Spleen (tissue), 11 donors: ENCODE data around the gene TADA2B. TPM values are rescaled to one million over a fixed set of nuclear protein-coding genes. Genes with fewer than 3 reads are reported as not detected.

Source experiments
- DNase-seq: peaks from one replicate; pipeline ENCODE4 v3.0.0-alpha.2; 2020
- H3K27ac ChIP-seq, 8 donors: fragments of 200-600 bp; sonication (generic) in 7 of 8; 1 replicate in 4 of 8; 2 replicates in 4 of 8; pipeline versions ENCODE4 v1.5.0 to v1.8.0; 2016 to 2021; ENCODE audit warnings: inconsistent platforms in 4 of 8, mild to moderate bottlenecking in 4 of 8, moderate library complexity in 1 of 8
- H3K27me3 ChIP-seq, 7 donors: fragments of 200-600 bp; sonication (generic) in 6 of 7; replicated peaks in 1 of 7; 1 replicate in 4 of 7; 2 replicates in 3 of 7; pipeline versions ENCODE4 v1.5.0 to v1.8.0; 2016 to 2021; ENCODE audit warnings: inconsistent platforms in 3 of 7, mild to moderate bottlenecking in 1 of 7
- H3K36me3 ChIP-seq, 6 donors: fragments of 200-600 bp; sonication (generic) in 5 of 6; 1 replicate in 4 of 6; 2 replicates in 2 of 6; pipeline versions ENCODE4 v1.5.0 to v1.8.0; 2016 to 2021; ENCODE audit warnings: inconsistent platforms in 2 of 6
- H3K4me1 ChIP-seq, 6 donors: fragments of 200-600 bp; sonication (generic) in 5 of 6; 1 replicate in 3 of 6; 2 replicates in 3 of 6; pipeline versions ENCODE4 v1.5.0 to v1.8.0; 2016 to 2021; ENCODE audit warnings: inconsistent platforms in 3 of 6
- H3K4me3 ChIP-seq, 8 donors: fragments of 200-600 bp; sonication (generic) in 7 of 8; 1 replicate in 4 of 8; 2 replicates in 4 of 8; pipeline versions ENCODE4 v1.5.0 to v1.8.0; 2016 to 2021; ENCODE audit warnings: inconsistent platforms in 4 of 8, mild to moderate bottlenecking in 4 of 8, moderate library complexity in 2 of 8
- H3K9me3 ChIP-seq, 8 donors: fragments of 200-600 bp; sonication (generic) in 7 of 8; 1 replicate in 4 of 8; 2 replicates in 4 of 8; pipeline versions ENCODE4 v1.5.0 to v1.8.0; 2016 to 2021; ENCODE audit warnings: inconsistent platforms in 4 of 8
- POLR2A ChIP-seq, 3 donors: fragments of 450-650 bp; IDR thresholded peaks; one replicate each; pipeline ENCODE4 v1.5.1; 2017; ENCODE audit warnings: antibody characterized with exemption in 3 of 3, mild to moderate bottlenecking in 1 of 3
- POLR2AphosphoS5 ChIP-seq, 3 donors: sonication (generic); formaldehyde crosslinking; IDR thresholded peaks; one replicate each; pipeline ENCODE4 v1.5.1; 2017; ENCODE audit warnings: antibody characterized with exemption in 3 of 3
- WGBS, 5 donors: extraction: QIAGEN DNeasy Blood & Tissue Kit in 3 of 5; methylation state at CpG; one replicate each; pipeline versions ENCODE4 v1.1.5 to v1.1.7; 2013 to 2018; 5-methylcytosine and 5-hydroxymethylcytosine counted together
- intact Hi-C: fragments of 100-400 bp; cut with DNase I; formaldehyde crosslinking; loops from one replicate; pipeline ENCODE4 v1.15.0; 2023; ENCODE audit warnings: low total_unique reads
- polyA plus RNA-seq, 3 donors: library from polyadenylated mRNA; stranded (reverse); fragments of 200-250 nt; gene quantifications; one replicate each; pipeline ENCODE4 v1.2.1, GENCODE V29; 2013
- total RNA-seq, 7 donors: library from RNA; depleted of rRNA in 3 of 7; stranded (reverse); fragments of >200 nt in 3 of 7; fragmentation: NEBNext Ultra II Directional in 4 of 7; extraction: Animal tissue kit (Norgen Biotek cat#: 25700) in 4 of 7; gene quantifications; one replicate each; pipeline versions ENCODE4 v1.1.0 to v1.2.1, GENCODE V29; 2016 to 2021
- TF ChIP-seq, protein P1 (sequence below), 11 experiments: fragments of 200-600 bp in 7 of 11; fragments of 450-650 bp in 4 of 11; sonication (generic) in 4 of 11; IDR thresholded peaks in 8 of 11; conservative IDR thresholded peaks in 3 of 11; 1 replicate in 7 of 11; 2 replicates in 4 of 11; pipeline versions ENCODE4 v1.4.0 to v1.8.0; 2016 to 2021; ENCODE audit warnings: antibody characterized with exemption in 11 of 11, inconsistent platforms in 4 of 11, mild to moderate bottlenecking in 1 of 11
- donor health status: healthy with polysubstance abuse.
- donor health status: DM: no; HTN: no; CAD: no; lungs with moderate emphysema.
- donor health status: DM: no; HTN: no; CAD: no.
- donor health status: Bipolar disorder and iron deficiency.
- donor health status: healthy.
- donor health status: DM: no; HTN: no; CAD: no.
- donor health status: DM: yes; HTN: yes; CAD: no.

The TADA2B gene
- total and polyA plus RNA-seq, 10 donors = 9.9 to 32.2 (median 25.8) TPM

DNA sequence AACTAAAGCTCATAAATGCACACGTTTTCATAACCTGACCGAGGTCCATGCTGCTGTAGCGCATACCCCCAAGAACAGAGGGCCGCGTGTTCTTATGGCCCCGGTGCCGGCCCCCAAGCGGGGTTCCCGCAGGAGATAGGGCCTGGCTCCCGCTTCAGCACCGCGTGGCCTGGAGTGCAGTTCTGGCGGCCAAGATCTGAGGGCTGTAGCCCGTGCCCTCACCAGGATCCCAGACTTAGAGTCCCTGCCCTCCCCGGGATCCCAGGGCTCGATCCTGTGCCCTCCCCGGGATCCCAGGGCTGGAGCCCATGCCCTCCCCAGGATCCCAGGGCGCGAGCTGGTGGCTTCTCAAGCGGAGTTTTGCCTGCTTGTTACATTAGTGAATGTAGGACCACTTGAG lies 25.7 kb downstream of the TADA2B start:
- H3K27ac ChIP-seq = peak overlapping the region; percentile 90 to 99 (median 94)
- H3K36me3 ChIP-seq = peaks cover 0 to 19% (median 10%) of the 10 kb centered on the region in 6 donors
- H3K9me3 ChIP-seq = no peaks in the 10 kb centered on the region
- TF ChIP-seq, protein P1, sequence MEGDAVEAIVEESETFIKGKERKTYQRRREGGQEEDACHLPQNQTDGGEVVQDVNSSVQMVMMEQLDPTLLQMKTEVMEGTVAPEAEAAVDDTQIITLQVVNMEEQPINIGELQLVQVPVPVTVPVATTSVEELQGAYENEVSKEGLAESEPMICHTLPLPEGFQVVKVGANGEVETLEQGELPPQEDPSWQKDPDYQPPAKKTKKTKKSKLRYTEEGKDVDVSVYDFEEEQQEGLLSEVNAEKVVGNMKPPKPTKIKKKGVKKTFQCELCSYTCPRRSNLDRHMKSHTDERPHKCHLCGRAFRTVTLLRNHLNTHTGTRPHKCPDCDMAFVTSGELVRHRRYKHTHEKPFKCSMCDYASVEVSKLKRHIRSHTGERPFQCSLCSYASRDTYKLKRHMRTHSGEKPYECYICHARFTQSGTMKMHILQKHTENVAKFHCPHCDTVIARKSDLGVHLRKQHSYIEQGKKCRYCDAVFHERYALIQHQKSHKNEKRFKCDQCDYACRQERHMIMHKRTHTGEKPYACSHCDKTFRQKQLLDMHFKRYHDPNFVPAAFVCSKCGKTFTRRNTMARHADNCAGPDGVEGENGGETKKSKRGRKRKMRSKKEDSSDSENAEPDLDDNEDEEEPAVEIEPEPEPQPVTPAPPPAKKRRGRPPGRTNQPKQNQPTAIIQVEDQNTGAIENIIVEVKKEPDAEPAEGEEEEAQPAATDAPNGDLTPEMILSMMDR (IDR thresholded peaks at IDR 0.05 in 8 of 11, conservative IDR thresholded peaks at IDR 0.05 in 3 of 11) = no peak
- TF ChIP-seq POLR2A (IDR thresholded peaks at IDR 0.05) = no peak
- TF ChIP-seq POLR2AphosphoS5 (IDR thresholded peaks at IDR 0.05) = no peak
- intact Hi-C loops = no loop called here
- peaks cover 24 to 64% (median 52%) of the 10 kb centered on the region in 6 donors for H3K4me1 ChIP-seq
- peaks cover 0 to 9% (median 0%) of the 10 kb centered on the region in 7 donors for H3K27me3 ChIP-seq
- H3K4me3 ChIP-seq = peak overlapping the region in 7 of 8 donors; percentile 75 to 99 (median 97)
- peak; percentile 87 for DNase-seq
- WGBS, 5 donors = 10 to 18% (median 13%) methylated on average over 12 to 20 of the region's 20 CpGs

DNA sequence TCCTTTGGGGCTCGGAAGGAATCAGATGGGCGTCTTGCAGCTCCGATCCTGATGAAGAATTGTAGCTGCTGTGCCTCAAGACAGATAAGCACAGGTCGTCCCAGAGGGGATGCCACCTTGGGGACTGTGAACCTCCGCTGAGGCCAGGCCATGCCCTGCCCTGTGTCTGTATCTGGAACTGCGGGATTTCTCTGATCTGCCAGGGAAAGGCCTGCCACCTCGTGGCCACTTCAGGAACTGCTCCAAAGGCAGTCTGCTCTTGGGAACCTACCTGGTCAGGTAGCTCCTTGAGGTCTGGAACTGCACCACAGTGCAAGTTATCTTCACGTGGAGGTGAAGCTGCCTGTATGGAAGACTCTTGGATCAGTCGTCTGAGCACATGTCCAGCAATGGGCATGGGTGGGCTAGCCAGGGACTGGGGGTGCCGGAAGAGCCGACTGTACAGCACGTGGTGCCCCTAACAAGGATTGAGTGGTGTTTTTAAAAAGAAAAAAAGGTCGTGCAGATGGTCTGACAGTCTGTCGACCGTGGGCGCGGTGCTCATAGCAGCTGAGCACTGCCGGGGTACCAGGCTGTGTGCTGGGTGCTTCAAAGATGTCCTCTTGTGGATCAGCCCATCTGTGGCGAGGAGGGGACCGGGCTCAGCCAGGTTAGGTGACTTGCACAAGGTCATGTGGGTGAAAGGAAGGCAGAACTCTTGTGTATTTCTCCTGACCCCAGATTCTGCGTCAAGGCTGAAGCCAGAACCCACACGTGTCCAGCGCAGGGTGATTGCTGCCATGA lies 27.7 kb downstream of the TADA2B start:
- H3K9me3 ChIP-seq = no peaks in the 10 kb centered on the region
- no peak overlapping the region for H3K27ac ChIP-seq
- TF ChIP-seq, protein P1 (IDR thresholded peaks at IDR 0.05 in 8 of 11, conservative IDR thresholded peaks at IDR 0.05 in 3 of 11) = peak; percentile 98 to 99 (median 99)
- TF ChIP-seq POLR2A (IDR thresholded peaks at IDR 0.05) (no peak), POLR2AphosphoS5 (IDR thresholded peaks at IDR 0.05) (peak in 2 of 3 donors; percentile 57 to 72)
- 38 to 46% (median 40%) methylated on average over 21 to 23 of the region's 23 CpGs for WGBS, 5 donors
- H3K36me3 ChIP-seq = peaks cover 0 to 3% (median 0%) of the 10 kb centered on the region in 6 donors
- H3K4me1 ChIP-seq = peaks cover 16 to 44% (median 35%) of the 10 kb centered on the region in 6 donors
- intact Hi-C loops = loop anchor here (5.0 to 10.0 kb wide), 2 partner anchors 196 to 349 kb away; no protein-coding TSS in a partner anchor
- peak; percentile 95 for DNase-seq
- H3K4me3 ChIP-seq = no peak overlapping the region
- peaks cover 0 to 9% (median 0%) of the 10 kb centered on the region in 7 donors for H3K27me3 ChIP-seq

DNA sequence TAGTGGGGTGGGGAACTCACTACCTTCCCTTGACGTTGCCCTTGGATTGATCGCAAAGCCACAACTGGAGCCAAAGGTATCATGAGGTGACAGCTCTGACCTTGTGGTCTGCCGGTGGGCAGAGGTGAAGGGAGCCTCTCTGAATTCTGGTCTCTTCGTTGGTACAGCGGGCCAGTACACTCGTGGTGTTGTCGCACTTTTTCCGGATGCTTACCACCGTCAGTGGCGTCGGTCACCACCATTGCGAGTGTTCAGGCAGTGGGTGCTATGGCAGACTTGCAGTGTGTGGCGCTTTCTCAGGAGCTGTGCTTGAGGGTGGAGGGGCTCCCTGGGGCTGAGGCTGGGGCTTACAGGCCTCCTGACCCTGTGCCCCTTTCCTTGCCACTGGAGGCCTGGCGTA lies 29.9 kb downstream of the TADA2B start:
- 84 to 89% (median 88%) methylated on average over 13 to 14 of the region's 14 CpGs for WGBS, 5 donors
- H3K36me3 ChIP-seq = no peaks in the 10 kb centered on the region
- no peaks in the 10 kb centered on the region for H3K9me3 ChIP-seq
- H3K4me1 ChIP-seq = peaks cover 3 to 27% (median 19%) of the 10 kb centered on the region in 6 donors
- H3K27ac ChIP-seq = no peak overlapping the region
- intact Hi-C loops = loop anchor here (5.0 to 10.0 kb wide), 2 partner anchors 198 to 351 kb away; no protein-coding TSS in a partner anchor
- TF ChIP-seq, protein P1 (IDR thresholded peaks at IDR 0.05 in 8 of 11, conservative IDR thresholded peaks at IDR 0.05 in 3 of 11) = no peak
- TF ChIP-seq POLR2AphosphoS5 (IDR thresholded peaks at IDR 0.05) = no peak
- TF ChIP-seq POLR2A (IDR thresholded peaks at IDR 0.05) = no peak
- H3K4me3 ChIP-seq = no peak overlapping the region
- H3K27me3 ChIP-seq = peaks cover 0 to 9% (median 0%) of the 10 kb centered on the region in 7 donors
- no peak for DNase-seq
